Measurements from ENCODE around the gene MDM2. TPM values are rescaled to one million over a fixed set of nuclear protein-coding genes. Genes with fewer than 3 reads are reported as not detected.

The MDM2 gene
- total and polyA plus RNA-seq, 9 of the 15 experiments (the other 6 are each of a cell fraction or from before 2014, with no cell fraction given) = 13.6 to 100 (median 49.0) TPM

- TF ChIP-seq ZHX1 (conservative IDR thresholded peaks at IDR 0.05; ENCODE audit: low read length) (no peak), ARHGAP35 (IDR thresholded peaks at IDR 0.05; ENCODE audit: partially characterized antibody) (no peak), MCM2 (IDR thresholded peaks at IDR 0.05; ENCODE audit: low read depth) (no peak), NRF1 (conservative IDR thresholded peaks at IDR 0.05 in 1 of 2, IDR thresholded peaks at IDR 0.05 in 1 of 2) (peak; percentile 88 to 90), SREBF1 (IDR thresholded peaks at IDR 0.05; ENCODE audit: borderline replicate concordance, low read depth, low read length) (no peak; the same call in 1 of the 2 replicates), ZNF583 (CRISPR knock-in tag; IDR thresholded peaks at IDR 0.05) (0 out of 2 replicates have a peak, but pooled peaks have one; percentile 34), TAF1 (IDR thresholded peaks at IDR 0.05; ENCODE audit: control insufficient read depth, extremely low read depth, insufficient read depth, low read length, severe bottlenecking) (peak; percentile 90), SRSF7 (optimal IDR thresholded peaks at IDR 0.05; ENCODE audit: low read depth, low read length) (no peak), PBX2 (CRISPR knock-in tag; IDR thresholded peaks at IDR 0.05; ENCODE audit: low read depth) (no peak), PBX2 (tag; conservative IDR thresholded peaks at IDR 0.05; ENCODE audit: low read depth) (no peak), HDGF (IDR thresholded peaks at IDR 0.05) (no peak), ZNF239 (CRISPR knock-in tag; IDR thresholded peaks at IDR 0.05) (0 out of 2 replicates have a peak, but pooled peaks have one; percentile 18), BCOR (IDR thresholded peaks at IDR 0.05) (no peak), ZNF445 (CRISPR knock-in tag; IDR thresholded peaks at IDR 0.05; ENCODE audit: low read depth) (no peak), ZNF79 (CRISPR knock-in tag; IDR thresholded peaks at IDR 0.05; ENCODE audit: low read depth) (peak; percentile 27; the same call in 1 of the 2 replicates), POLR2AphosphoS5 (IDR thresholded peaks at IDR 0.05; ENCODE audit: control insufficient read depth, insufficient read depth, low read depth, low read length) (peak; percentile 78), ELK1 (CRISPR knock-in tag; IDR thresholded peaks at IDR 0.05) (no peak), C11orf30 (IDR thresholded peaks at IDR 0.05; ENCODE audit: low read depth) (no peak), HDAC8 (tag; IDR thresholded peaks at IDR 0.05) (peak; percentile 86), ATF6 (CRISPR knock-in tag; IDR thresholded peaks at IDR 0.05) (0 out of 2 replicates have a peak, but pooled peaks have one; percentile 53)
Observed at GRCh38 chr12:68807576-68808387, at the start of gene MDM2 (continued).

All from K562 (cell line).